ENCODE data around the gene CUL3.

- no peak for TF ChIP-seq CTCF (IDR thresholded peaks at IDR 0.05; ENCODE audit: insufficient read depth, low read depth, low read length)
- TF ChIP-seq EZH2 (IDR thresholded peaks at IDR 0.05; ENCODE audit: insufficient read depth, low read length) = no peak
Measured at GRCh38 chr2:224570328-224570993, 14.7 kb downstream of the CUL3 start.

All from astrocyte (in vitro differentiated cells and primary cell).